ENCODE measurements around the gene SCYL3.

SCYL3 gene

DNA sequence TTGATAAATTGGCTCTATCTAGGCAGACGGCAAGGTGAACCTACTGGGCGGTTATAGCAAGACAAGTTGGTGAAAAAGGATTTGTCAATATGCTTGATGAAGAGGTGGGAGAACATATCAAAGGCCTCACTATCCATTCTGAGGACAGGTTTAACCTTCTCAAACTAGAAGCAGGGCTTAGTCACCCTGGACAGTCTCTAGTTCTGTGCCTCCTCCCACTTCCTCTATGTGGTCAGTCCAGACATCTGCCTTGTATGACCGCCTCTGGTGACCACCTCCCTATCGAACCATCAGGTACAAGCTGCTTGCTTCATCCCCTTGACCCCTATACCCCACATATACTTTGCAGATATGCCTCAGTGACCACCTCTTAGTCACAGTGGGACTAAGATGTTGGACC is 2.3 kb upstream of the SCYL3 start:
- H3K27me3 ChIP-seq (ENCODE audit: low read length), result no peaks in the 10 kb centered on the region
- H3K9ac ChIP-seq (ENCODE audit: low read length), result no peak overlapping the region
- no peaks in the 10 kb centered on the region for H3F3A ChIP-seq (ENCODE audit: insufficient read depth)
- H3K4me3 ChIP-seq (ENCODE audit: insufficient read depth, low read length, poor library complexity, severe bottlenecking), result no peak overlapping the region
- H3K36me3 ChIP-seq (ENCODE audit: low read length), result no peaks in the 10 kb centered on the region
- no peaks in the 10 kb centered on the region for H3K9me3 ChIP-seq (ENCODE audit: insufficient read depth, low read length)
- peaks cover 8% of the 10 kb centered on the region; the same call in 1 of the 2 replicates for H4K20me1 ChIP-seq (ENCODE audit: low read depth, low read length)
- H3K4me2 ChIP-seq (ENCODE audit: low read depth, low read length, poor library complexity, severe bottlenecking), result no peak overlapping the region
- TF ChIP-seq, protein P1, sequence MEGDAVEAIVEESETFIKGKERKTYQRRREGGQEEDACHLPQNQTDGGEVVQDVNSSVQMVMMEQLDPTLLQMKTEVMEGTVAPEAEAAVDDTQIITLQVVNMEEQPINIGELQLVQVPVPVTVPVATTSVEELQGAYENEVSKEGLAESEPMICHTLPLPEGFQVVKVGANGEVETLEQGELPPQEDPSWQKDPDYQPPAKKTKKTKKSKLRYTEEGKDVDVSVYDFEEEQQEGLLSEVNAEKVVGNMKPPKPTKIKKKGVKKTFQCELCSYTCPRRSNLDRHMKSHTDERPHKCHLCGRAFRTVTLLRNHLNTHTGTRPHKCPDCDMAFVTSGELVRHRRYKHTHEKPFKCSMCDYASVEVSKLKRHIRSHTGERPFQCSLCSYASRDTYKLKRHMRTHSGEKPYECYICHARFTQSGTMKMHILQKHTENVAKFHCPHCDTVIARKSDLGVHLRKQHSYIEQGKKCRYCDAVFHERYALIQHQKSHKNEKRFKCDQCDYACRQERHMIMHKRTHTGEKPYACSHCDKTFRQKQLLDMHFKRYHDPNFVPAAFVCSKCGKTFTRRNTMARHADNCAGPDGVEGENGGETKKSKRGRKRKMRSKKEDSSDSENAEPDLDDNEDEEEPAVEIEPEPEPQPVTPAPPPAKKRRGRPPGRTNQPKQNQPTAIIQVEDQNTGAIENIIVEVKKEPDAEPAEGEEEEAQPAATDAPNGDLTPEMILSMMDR (IDR thresholded peaks at IDR 0.05; ENCODE audit: insufficient read depth, low read length, poor library complexity, severe bottlenecking), result no peak
- TF ChIP-seq EZH2phosphoT487 (conservative IDR thresholded peaks at IDR 0.05; ENCODE audit: low read length), result no peak
- peaks cover 22% of the 10 kb centered on the region for H3K79me2 ChIP-seq (ENCODE audit: insufficient read depth, low read length)
- no peak overlapping the region for H2AFZ ChIP-seq (ENCODE audit: low read depth, low read length, severe bottlenecking)
- H3K9me2 ChIP-seq (replicated peaks; ENCODE audit: insufficient read depth, low read length), result no peaks in the 10 kb centered on the region
- H3K27ac ChIP-seq (ENCODE audit: low read depth, low read length), result no peak overlapping the region

DNA sequence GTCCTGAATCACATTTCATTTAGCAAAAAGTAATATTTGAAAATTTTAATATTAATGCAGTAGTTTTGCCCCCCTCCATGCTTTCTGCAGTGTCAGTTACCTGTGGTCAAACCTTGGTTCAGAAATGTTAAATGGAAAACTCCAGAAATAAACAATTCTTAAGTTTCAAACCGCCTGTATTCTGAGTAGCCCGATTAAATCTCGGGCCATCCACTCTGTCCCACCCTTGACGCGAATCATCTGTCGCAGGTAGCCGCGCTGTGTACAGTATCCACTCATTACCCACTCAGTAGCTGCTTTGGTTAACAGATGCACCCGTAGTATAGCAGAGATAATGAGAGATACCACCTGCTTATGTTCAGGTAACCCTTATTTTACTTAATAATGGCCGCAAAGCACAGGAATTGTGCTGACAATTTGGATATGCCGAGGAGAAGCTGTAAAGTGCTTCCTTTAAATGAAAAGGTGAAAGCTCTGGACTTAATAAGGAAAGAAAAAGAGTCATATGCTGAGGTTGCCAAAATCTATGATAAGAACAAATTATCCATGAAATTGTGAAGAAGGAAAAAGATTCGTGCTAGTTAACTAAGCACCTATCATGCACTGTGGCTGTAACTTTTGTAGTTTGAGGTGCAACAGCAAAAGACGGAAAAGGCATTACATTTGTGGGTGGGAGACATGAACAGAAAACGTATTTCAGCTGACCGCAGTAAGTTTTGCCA is 889 bp upstream of the SCYL3 start:
- peaks cover 36% of the 10 kb centered on the region for H3K79me2 ChIP-seq (ENCODE audit: insufficient read depth, low read length)
- TF ChIP-seq EZH2phosphoT487 (conservative IDR thresholded peaks at IDR 0.05; ENCODE audit: low read length), result no peak
- TF ChIP-seq, protein P1 (IDR thresholded peaks at IDR 0.05; ENCODE audit: insufficient read depth, low read length, poor library complexity, severe bottlenecking), result no peak
- H3K9me2 ChIP-seq (replicated peaks; ENCODE audit: insufficient read depth, low read length), result no peaks in the 10 kb centered on the region
- peak overlapping the region; percentile 96 for H3K4me2 ChIP-seq (ENCODE audit: low read depth, low read length, poor library complexity, severe bottlenecking)
- no peak overlapping the region for H3K27ac ChIP-seq (ENCODE audit: low read depth, low read length)
- no peaks in the 10 kb centered on the region for H3K27me3 ChIP-seq (ENCODE audit: low read length)
- H3K9me3 ChIP-seq (ENCODE audit: insufficient read depth, low read length), result no peaks in the 10 kb centered on the region
- peak overlapping the region; percentile 83 for H3K4me3 ChIP-seq (ENCODE audit: insufficient read depth, low read length, poor library complexity, severe bottlenecking)
- H3K9ac ChIP-seq (ENCODE audit: low read length), result peak overlapping the region; percentile 98
- H3K36me3 ChIP-seq (ENCODE audit: low read length), result no peaks in the 10 kb centered on the region
- H2AFZ ChIP-seq (ENCODE audit: low read depth, low read length, severe bottlenecking), result peak overlapping the region; percentile 62
- no peaks in the 10 kb centered on the region for H3F3A ChIP-seq (ENCODE audit: insufficient read depth)
- peaks cover 8% of the 10 kb centered on the region; the same call in 1 of the 2 replicates for H4K20me1 ChIP-seq (ENCODE audit: low read depth, low read length)

DNA sequence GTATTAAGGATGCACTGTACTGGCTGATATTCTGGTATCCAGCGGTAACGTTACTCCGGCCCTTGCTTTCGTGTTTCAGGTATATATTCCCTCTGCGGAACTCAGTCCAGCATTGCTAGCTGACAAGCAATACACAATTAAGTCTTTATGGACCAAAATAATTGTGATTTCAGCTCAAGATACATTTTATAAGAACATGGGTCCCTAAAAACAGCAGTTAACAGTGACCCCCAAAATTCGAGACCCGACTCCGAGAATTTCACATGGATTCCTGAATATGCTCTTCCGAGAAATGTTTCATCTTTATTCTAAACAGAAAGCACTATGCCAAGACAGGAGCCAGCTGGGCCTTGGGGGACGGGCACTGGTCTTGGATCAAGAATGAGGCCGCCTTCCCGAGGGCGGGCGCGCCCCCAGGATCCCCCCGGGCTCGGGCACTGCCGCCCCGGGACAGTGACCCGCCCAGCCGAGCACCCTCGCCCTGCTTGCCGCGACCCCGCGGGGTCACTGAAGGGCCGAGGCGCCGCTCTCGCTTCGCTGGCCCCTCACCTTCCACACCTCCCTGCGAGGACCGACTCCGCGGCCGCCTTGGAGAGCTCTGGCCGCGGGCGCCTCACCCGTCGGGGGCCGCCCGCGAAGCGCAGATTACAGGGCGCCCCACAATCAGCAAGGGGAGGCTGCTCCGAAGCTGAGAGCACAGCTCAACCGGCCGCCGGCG is 610 bp downstream of the SCYL3 start:
- TF ChIP-seq EZH2phosphoT487 (conservative IDR thresholded peaks at IDR 0.05; ENCODE audit: low read length), result no peak
- TF ChIP-seq, protein P1 (IDR thresholded peaks at IDR 0.05; ENCODE audit: insufficient read depth, low read length, poor library complexity, severe bottlenecking), result no peak
- Histone ChIP-seq H3K4me3 (ENCODE audit: insufficient read depth, low read length, poor library complexity, severe bottlenecking) (peak overlapping the region; percentile 83), H3K36me3 (ENCODE audit: low read length) (peaks cover 4% of the 10 kb centered on the region; the same call in 1 of the 2 replicates), H3K4me2 (ENCODE audit: low read depth, low read length, poor library complexity, severe bottlenecking) (peak overlapping the region; percentile 96), H3K27me3 (ENCODE audit: low read length) (no peaks in the 10 kb centered on the region), H3K9me2 (replicated peaks; ENCODE audit: insufficient read depth, low read length) (no peaks in the 10 kb centered on the region), H3K9me3 (ENCODE audit: insufficient read depth, low read length) (no peaks in the 10 kb centered on the region), H3K9ac (ENCODE audit: low read length) (peak overlapping the region; percentile 98), H2AFZ (ENCODE audit: low read depth, low read length, severe bottlenecking) (peak overlapping the region; percentile 74), H4K20me1 (ENCODE audit: low read depth, low read length) (peaks cover 8% of the 10 kb centered on the region; the same call in 1 of the 2 replicates), H3K27ac (ENCODE audit: low read depth, low read length) (peak overlapping the region; percentile 88; the same call in 1 of the 2 replicates), H3F3A (ENCODE audit: insufficient read depth) (no peaks in the 10 kb centered on the region), H3K79me2 (ENCODE audit: insufficient read depth, low read length) (peaks cover 41% of the 10 kb centered on the region)
